HG02973 (cell line): ENCODE measurements around the gene NARF.
"Not testable (repeated sequence)": the region's sequence is repeated elsewhere in the genome, so short reads cannot be mapped to it uniquely, and the experiment has no call there.

Experiments used
- ATAC-seq: cut with Tn5 transposase; IDR thresholded peaks from one replicate; pipeline ENCODE4 v1.9.1; 2021; ENCODE audit warnings: moderate library complexity; ENCODE audit not compliant: unreplicated experiment

Gene NARF

GRCh38 chr17:82496529-82497434 lies 38.2 kb downstream of the NARF start:
- peak; percentile 40 for ATAC-seq

- no peak for ATAC-seq
These were observed 39.2 kb downstream of the NARF start for GRCh38 chr17:82497483-82498405.

- no peak for ATAC-seq
These were observed 43.7 kb downstream of the NARF start for GRCh38 chr17:82502207-82502606.

- no peak for ATAC-seq
These were observed 44.7 kb downstream of the NARF start for GRCh38 chr17:82503094-82503727.

GRCh38 chr17:82503728-82504308 lies 45.3 kb downstream of the NARF start:
- no peak for ATAC-seq

GRCh38 chr17:82505296-82505695 lies 46.8 kb downstream of the NARF start:
- no peak for ATAC-seq

- peak; percentile 66 for ATAC-seq
These were observed 47.9 kb downstream of the NARF start for GRCh38 chr17:82506402-82506801.

GRCh38 chr17:82507631-82508175 lies 49.2 kb downstream of the NARF start:
- ATAC-seq = no peak

GRCh38 chr17:82511642-82512041 lies 53.1 kb downstream of the NARF start:
- not testable (repeated sequence) for ATAC-seq

GRCh38 chr17:82513864-82514263 lies 55.3 kb downstream of the NARF start:
- not testable (repeated sequence) for ATAC-seq

- no peak for ATAC-seq
These were observed 58.8 kb downstream of the NARF start for GRCh38 chr17:82517230-82517865.

GRCh38 chr17:82518826-82519810 lies 60.6 kb downstream of the NARF start, which contains the start of gene FOXK2:
Gene FOXK2 (plus strand): TSS chr17:82519732. CDS start chr17:82519889, 157 bp downstream.
- peak; percentile 90 for ATAC-seq

GRCh38 chr17:82519971-82520903 lies 61.7 kb downstream of the NARF start:
- ATAC-seq = peak; percentile 22

- ATAC-seq = no peak
These were observed 66.0 kb downstream of the NARF start for GRCh38 chr17:82524540-82524939.

GRCh38 chr17:82525712-82526111 lies 67.2 kb downstream of the NARF start:
- no peak for ATAC-seq

GRCh38 chr17:82527898-82528297 lies 69.4 kb downstream of the NARF start:
- no peak for ATAC-seq

GRCh38 chr17:82528484-82529265 lies 70.1 kb downstream of the NARF start:
- ATAC-seq = no peak
